ENCODE data around the gene AUP1. TPM values are rescaled to one million over a fixed set of nuclear protein-coding genes. Genes with fewer than 3 reads are reported as not detected.

Gene AUP1
- total RNA-seq, 3 donors from 2014 or later = 108 to 130 (median 128) TPM

- Histone ChIP-seq H3K4me3 (no peak overlapping the region), H3K27me3 (no peaks in the 10 kb centered on the region), H3K27ac (no peak overlapping the region), H3K9me3 (no peaks in the 10 kb centered on the region), H3K4me1 (no peaks in the 10 kb centered on the region), H3K36me3 (no peaks in the 10 kb centered on the region)
- no peak for DNase-seq (ENCODE audit: low spot score in 2 of 2)
- no peak for TF ChIP-seq CTCF (IDR thresholded peaks at IDR 0.05)
- no peak for TF ChIP-seq POLR2A (IDR thresholded peaks at IDR 0.05)
- no peak for TF ChIP-seq POLR2AphosphoS5 (IDR thresholded peaks at IDR 0.05)
- intact Hi-C loops (cut with DNase I; ENCODE audit: low total_unique reads) = loop anchor here (5.0 kb wide), 2 partner anchors 565 to 1165 kb away; partner anchors contain the start of gene ALMS1
Measured at GRCh38 chr2:74551942-74552913, 22.7 kb upstream of the AUP1 start.

GRCh38 chr2:74551530-74551929 lies 22.0 kb upstream of the AUP1 start:
- TF ChIP-seq POLR2AphosphoS5 (IDR thresholded peaks at IDR 0.05) = no peak
- no peak for TF ChIP-seq POLR2A (IDR thresholded peaks at IDR 0.05)
- TF ChIP-seq CTCF (IDR thresholded peaks at IDR 0.05) = no peak
- DNase-seq (ENCODE audit: low spot score in 2 of 2) = no peak
- H3K4me3 ChIP-seq = no peak overlapping the region
- intact Hi-C loops (cut with DNase I; ENCODE audit: low total_unique reads) = loop anchor here (5.0 kb wide), 2 partner anchors 566 to 1164 kb away; partner anchors contain the start of gene ALMS1
- H3K27ac ChIP-seq = no peak overlapping the region
- no peaks in the 10 kb centered on the region for H3K9me3 ChIP-seq
- no peaks in the 10 kb centered on the region for H3K36me3 ChIP-seq
- H3K27me3 ChIP-seq = no peaks in the 10 kb centered on the region
- H3K4me1 ChIP-seq = no peaks in the 10 kb centered on the region

- H3K4me3 ChIP-seq = no peak overlapping the region
- DNase-seq (ENCODE audit: low spot score in 2 of 2) = no peak
- no peak for TF ChIP-seq POLR2A (IDR thresholded peaks at IDR 0.05)
- no peak for TF ChIP-seq POLR2AphosphoS5 (IDR thresholded peaks at IDR 0.05)
- TF ChIP-seq CTCF (IDR thresholded peaks at IDR 0.05) = no peak
- no peaks in the 10 kb centered on the region for H3K9me3 ChIP-seq
- no peaks in the 10 kb centered on the region for H3K4me1 ChIP-seq
- intact Hi-C loops (cut with DNase I; ENCODE audit: low total_unique reads) = loop anchor here (5.0 kb wide), 2 partner anchors 567 to 1163 kb away; partner anchors contain the start of gene ALMS1
- no peak overlapping the region for H3K27ac ChIP-seq
- no peaks in the 10 kb centered on the region for H3K36me3 ChIP-seq
- H3K27me3 ChIP-seq = no peaks in the 10 kb centered on the region
Measured at GRCh38 chr2:74550231-74550630, 20.7 kb upstream of the AUP1 start.

GRCh38 chr2:74548900-74549826 lies 19.7 kb upstream of the AUP1 start:
- DNase-seq (ENCODE audit: low spot score in 2 of 2) = no peak
- Histone ChIP-seq H3K27me3 (no peaks in the 10 kb centered on the region), H3K9me3 (no peaks in the 10 kb centered on the region), H3K36me3 (no peaks in the 10 kb centered on the region), H3K4me1 (no peaks in the 10 kb centered on the region), H3K27ac (peak overlapping the region; percentile 75 to 79), H3K4me3 (peak overlapping the region; percentile 51 to 83 (median 68))
- intact Hi-C loops (cut with DNase I; ENCODE audit: low total_unique reads) = no loop called here
- TF ChIP-seq POLR2AphosphoS5 (IDR thresholded peaks at IDR 0.05) = no peak
- TF ChIP-seq POLR2A (IDR thresholded peaks at IDR 0.05) = no peak
- TF ChIP-seq CTCF (IDR thresholded peaks at IDR 0.05) = no peak

Data from breast epithelium (tissue), 4 donors.